Heart left ventricle (tissue), 13 donors: Measurements from ENCODE around the gene PCBD2.

Experiments used
- POLR2A ChIP-seq, 2 donors: fragments of 450-650 bp; IDR thresholded peaks; one replicate each; pipeline ENCODE4 v1.6.1; 2017; ENCODE audit warnings: antibody characterized with exemption in 2 of 2, mild to moderate bottlenecking in 2 of 2, moderate library complexity in 2 of 2
- TF ChIP-seq, protein P1 (sequence below), 12 donors: fragments of 200-600 bp; sonication (generic) in 4 of 12; IDR thresholded peaks; one replicate each; pipeline versions ENCODE4 v1.5.0 to v1.8.0; 2018 to 2022; ENCODE audit warnings: antibody characterized with exemption in 12 of 12, mild to moderate bottlenecking in 5 of 12
- donor health status: ischemic (EF 13 %, LVEDD 7.1; RV severe dilation, severe dysfunction).
- donor health status: DM: no; HTN: yes; CAD: no.
- donor health status: DM: no; HTN: no; CAD: no.
- donor health status: ischemic (EF 25% LVEDD 6.9; RV normal size, moderate dysfunction).
- donor health status: ischemic (EF 25% LVEDD 5.7; RV mildly dilated, moderate dysfunction).
- donor health status: ischemic (EF 35%, LVEDD 5.7; RV mildly dilated, moderate dysfunction).
- donor health status: nonischemic (EF 11% LVEDD 7.7; RV severe dilation, severe dysfunction).
- donor health status: DM: yes; HTN: yes; CAD: no.
- donor health status: PGD.
- donor health status: ischemic (EF 29% LVEDD 5.4; RV normal size, mild dysfunction).
- donor health status: nonischemic (EF 23%, LVEDD 6.1; RV moderate dilation, normal function).

DNA sequence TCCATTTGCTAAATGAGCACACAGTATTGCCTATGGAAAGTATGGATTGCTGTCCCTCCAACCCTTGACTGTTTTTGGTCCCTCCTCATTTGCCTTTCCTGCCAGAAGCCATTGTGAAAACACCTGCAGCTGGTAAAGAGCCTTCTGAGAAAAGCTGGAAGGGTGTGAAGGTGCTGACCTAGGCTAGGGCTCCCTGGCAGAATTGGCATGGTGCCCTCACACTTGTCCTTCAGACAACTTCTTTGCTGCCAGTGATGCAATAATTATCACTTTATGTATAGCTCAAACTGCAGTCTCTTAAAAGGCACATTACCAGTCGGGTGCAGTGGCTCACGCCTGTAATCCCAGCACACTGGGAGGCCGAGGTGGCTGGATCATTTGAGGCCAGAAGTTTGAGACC lies 26.5 kb upstream of the PCBD2 start:
- TF ChIP-seq, protein P1, sequence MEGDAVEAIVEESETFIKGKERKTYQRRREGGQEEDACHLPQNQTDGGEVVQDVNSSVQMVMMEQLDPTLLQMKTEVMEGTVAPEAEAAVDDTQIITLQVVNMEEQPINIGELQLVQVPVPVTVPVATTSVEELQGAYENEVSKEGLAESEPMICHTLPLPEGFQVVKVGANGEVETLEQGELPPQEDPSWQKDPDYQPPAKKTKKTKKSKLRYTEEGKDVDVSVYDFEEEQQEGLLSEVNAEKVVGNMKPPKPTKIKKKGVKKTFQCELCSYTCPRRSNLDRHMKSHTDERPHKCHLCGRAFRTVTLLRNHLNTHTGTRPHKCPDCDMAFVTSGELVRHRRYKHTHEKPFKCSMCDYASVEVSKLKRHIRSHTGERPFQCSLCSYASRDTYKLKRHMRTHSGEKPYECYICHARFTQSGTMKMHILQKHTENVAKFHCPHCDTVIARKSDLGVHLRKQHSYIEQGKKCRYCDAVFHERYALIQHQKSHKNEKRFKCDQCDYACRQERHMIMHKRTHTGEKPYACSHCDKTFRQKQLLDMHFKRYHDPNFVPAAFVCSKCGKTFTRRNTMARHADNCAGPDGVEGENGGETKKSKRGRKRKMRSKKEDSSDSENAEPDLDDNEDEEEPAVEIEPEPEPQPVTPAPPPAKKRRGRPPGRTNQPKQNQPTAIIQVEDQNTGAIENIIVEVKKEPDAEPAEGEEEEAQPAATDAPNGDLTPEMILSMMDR (IDR thresholded peaks at IDR 0.05): no peak
- TF ChIP-seq POLR2A (IDR thresholded peaks at IDR 0.05): no peak
